Inferior parietal cortex (tissue), 1 donor: Measurements from ENCODE around the gene BRIP1.
"Not testable (repeated sequence)": the region's sequence is repeated elsewhere in the genome, so short reads cannot be mapped to it uniquely, and the experiment has no call there.

Source experiments
- DNase-seq: peaks from one replicate; pipeline ENCODE4 v3.0.0-alpha.2; 2016; ENCODE audit errors: extremely low spot score

The BRIP1 gene

DNA sequence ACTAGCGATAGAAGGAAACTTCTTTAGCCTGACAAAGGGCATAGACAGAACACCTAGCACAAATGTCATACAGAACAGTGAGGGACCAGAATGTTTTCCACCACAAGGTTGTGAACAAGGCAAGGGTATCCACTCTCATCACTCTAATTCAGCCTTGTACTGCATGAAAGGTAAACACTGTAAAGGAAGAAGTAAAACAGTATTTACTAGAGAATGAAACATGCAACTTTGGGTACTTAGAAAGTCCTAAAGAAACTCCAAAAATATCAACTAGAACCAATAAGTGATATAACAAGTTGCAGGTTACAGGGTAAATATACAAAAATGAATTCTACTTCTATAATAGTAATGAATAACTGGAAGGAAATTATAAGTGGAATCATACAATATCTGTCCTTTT, 32.2 kb downstream of the BRIP1 start:
- DNase-seq, result no peak

DNA sequence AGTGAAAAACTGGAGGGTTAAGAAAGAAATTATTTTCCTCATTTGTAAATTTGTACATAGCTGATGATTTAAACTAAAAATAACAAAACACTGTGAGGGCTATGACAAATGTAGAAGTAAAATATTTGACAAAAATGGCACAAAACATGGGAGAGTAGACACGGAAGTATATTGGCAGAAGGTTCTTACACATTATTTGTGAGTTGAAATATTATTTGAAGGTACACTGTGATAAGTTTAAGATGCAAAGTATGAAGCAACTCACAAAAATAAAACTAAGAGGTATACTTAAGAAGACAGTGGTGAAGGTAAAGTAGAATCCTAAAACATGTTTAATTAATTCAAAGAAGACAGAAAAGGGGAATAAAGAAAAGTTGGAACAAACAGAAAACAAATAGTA, 34.6 kb downstream of the BRIP1 start:
- no peak for DNase-seq

DNA sequence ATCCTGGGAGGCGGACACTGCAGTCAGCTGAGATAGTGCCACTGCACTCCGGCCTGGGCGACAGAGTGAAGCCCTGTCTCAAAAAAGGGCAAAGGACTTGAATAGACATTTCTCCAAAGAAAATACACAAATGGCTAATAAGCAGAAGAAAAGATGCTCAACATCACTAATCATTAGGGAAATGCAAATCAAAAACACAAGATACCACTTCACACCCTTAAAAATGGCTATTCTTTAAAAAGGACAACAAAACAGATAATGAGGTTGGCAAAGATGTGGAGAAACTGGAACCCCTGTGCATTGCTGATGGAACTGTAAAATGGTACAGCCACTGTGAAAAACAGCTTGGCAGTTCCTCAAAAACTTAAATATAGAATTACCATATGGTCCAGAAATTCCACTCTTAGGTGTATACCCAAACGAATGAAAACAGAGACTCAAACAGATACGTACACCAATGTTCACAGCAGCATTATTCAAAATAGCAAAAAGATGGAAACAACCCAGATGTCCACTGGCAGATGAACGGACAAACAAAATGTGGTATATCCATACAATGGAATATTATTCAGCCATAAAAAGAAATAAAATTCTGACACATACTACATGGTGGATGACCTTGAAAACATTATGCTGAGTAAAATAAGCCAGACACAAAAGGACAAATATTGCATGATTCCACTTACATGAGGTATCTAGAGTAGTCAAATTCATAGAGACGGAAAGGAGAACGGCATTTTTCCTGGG, 35.5 kb downstream of the BRIP1 start:
- DNase-seq, result no peak

DNA sequence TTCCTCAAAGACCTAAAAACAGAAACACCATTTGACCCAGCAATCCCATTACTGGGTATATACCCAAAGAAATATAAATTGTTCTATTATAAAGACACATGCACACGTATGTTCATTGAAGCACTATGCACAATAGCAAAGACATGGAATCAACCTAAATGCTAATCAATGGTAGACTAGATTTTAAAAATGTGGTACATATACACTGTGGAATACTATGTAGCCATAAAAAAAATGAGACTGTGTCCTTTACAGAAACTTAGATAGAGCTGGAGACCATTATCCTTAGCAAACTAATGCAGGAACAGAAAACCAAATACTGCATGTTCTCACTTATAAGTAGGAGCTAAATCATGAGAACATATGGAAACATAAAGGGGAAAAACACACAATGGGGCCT, 36.5 kb downstream of the BRIP1 start:
- DNase-seq, result not testable (repeated sequence)

DNA sequence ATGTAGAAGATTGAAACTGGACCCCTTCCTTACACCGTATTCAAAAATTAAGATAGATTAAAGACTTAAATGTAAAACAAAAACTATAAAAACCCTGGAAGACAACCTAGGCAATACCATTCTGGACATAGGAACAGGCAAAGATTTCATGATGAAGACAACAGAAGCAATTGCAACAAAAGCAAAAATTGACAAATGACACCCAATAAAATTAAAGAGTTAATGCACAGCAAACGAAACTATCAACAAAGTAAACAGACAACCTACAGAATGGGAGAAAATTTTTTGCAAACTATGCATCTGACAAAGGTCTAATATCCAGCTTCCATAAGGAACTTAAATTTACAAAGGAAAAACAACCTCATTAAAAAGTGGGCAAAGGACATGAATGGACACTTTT, 37.1 kb downstream of the BRIP1 start:
- not testable (repeated sequence) for DNase-seq

DNA sequence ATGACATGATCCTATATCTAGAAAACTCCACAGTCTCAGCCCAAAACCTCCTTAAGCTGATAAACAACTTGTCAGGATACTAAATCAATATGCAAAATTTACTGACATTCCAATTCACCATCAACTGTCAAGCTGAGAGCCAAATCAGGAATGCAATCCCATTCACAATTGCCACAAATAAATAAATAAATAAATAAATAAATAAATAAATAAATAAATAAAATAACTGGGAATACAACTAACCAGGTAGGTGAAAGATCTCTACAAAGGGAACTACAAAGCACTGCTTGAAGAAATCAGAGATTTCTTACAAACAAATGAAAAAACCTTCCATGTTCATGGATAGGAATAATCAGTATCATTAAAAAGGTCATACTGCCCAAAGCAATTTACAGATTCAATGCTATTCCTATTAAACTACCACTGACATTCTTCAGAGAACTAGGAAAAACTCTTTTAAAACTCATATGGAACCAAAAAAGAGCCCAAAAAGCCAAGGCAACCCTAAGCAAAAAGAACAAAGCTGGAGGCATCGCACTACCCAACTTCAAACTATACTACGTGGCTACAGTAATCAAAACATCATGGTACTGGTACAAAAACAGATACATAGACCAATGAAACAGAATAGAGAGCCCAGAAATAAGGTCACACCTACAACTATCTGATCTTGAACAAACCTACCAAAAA, 37.7 kb downstream of the BRIP1 start:
- no peak for DNase-seq

DNA sequence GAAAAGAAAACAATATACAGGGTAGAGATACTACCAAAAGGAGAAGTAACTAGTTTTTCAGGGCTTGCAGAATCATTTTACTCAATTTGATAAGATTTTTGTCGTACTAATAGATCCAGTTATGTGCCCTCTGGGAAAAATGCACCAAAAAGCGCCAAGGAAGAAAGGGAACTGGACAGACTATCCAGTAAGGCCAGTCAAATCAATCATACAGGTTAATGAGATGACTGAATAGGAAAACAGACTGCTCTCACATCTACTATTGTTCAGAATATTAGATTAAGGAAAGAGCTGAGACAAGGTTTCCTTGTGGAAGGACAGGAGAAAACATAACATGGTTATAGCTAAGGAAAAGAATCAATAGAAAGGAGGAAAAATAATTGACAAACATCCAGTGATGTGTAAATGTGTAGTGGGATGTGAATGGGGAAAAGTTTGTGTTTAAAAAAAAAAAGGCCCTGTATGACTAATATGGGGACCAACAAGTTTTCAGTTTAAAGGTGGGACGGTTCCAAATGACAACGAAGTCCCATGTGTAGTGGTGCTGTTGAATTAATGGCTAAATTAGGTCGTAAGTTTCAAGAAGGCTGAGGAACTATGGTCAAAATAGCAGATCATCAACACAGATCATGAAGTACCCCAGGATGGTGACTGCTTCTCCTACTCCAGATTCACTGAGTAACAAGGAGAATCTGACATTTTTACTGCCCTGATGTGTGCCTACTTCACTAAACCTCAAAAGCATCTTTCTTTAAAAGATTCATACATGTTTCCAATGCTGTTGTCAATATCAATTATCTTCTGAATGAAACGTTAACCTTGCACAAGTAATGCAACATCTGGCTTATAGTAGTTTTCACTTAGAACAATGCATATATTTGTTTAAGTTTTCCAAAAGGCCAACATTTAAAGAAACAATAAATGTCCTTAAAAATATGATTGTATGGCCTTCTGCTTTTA, 40.7 kb downstream of the BRIP1 start:
- DNase-seq, result no peak

DNA sequence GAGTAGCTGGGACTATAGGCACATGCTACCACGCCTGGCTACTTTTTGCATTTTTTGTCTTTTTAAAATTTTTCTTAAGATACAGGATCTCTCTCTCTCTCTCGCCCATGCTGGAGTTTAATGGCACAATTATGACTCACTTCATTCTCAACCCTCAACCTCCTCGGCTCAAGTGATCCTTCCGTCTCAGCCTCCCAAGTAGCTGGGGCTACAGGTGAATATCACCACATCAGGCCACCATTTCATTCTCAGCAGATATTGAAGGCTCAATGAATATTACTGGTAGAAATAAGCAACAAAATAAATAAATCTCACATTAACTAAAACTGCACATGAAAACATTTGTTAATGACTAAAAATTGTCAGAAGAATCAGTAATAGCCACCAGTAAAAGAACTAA, 41.7 kb downstream of the BRIP1 start:
- no peak for DNase-seq

DNA sequence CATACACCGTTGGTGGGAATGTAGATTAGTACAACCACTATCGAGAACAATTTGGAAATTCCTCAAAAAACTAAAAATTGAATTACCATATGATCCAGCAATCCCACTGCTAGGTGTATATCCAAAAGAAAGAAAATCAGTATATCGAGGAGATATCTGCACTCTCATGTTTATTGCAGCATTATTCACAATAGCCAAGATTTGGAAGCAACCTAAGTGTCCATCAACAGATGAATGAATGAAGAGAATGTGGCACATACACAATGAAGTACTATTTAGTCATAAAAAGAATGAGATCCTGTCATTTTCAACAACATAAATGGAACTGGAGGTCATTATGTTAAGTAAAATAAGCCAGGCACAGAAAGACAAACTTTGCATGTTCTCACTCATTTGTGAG, 44.1 kb downstream of the BRIP1 start:
- not testable (repeated sequence) for DNase-seq

DNA sequence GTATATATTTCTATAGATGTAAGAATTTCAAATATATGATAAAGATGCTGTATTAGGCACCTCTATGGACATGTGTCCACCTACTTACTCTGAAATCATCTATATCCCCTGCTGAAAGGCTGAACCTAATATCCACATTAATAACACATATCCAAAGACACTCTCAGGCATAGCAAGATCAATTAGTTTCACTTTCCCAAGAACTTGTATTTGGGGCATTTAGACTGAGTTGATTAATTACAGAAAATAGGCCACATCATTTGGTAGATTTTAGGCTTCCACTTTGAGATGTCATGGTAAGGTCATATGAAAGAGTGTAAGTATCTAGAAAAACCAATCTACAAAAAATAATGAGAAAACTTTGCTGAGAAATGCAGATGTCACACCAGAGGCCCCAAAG, 45.1 kb downstream of the BRIP1 start:
- no peak for DNase-seq

DNA sequence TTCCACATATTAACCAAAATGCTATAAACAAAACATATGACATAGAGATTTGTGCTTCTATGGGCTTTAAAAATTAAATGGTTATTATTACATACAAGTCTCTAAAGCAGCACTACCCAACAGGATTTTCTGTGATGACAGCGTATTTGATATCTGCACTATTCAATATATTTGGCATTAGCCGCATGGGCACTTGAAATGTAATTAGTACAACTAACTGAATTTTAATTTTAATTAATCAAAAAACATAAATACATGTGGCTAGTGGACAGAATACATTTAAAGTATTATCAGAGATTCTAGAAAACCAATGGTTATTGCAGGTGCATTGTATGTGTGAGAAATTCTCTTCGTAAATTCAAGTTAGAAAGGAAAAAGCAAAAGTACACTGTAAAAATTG, 45.9 kb downstream of the BRIP1 start:
- no peak for DNase-seq

DNA sequence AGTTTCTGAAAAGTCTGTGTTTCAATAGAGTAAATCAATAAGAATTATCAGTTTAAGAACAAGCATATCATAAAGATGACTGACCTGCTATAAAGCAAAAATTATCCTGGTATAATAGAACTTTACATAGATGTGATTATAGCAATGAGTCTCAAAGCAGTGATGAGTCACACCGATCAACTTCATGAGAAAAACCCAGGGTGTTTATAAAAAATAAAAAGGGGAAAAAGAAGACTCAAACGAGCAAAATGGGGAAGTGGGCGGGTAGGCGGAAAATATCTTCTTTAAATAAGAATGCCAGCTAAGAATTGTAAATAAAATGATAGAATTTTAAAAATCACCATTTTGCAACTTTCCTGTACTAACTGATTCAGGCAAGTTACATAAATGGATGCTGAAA, 46.8 kb downstream of the BRIP1 start:
- DNase-seq, result no peak

DNA sequence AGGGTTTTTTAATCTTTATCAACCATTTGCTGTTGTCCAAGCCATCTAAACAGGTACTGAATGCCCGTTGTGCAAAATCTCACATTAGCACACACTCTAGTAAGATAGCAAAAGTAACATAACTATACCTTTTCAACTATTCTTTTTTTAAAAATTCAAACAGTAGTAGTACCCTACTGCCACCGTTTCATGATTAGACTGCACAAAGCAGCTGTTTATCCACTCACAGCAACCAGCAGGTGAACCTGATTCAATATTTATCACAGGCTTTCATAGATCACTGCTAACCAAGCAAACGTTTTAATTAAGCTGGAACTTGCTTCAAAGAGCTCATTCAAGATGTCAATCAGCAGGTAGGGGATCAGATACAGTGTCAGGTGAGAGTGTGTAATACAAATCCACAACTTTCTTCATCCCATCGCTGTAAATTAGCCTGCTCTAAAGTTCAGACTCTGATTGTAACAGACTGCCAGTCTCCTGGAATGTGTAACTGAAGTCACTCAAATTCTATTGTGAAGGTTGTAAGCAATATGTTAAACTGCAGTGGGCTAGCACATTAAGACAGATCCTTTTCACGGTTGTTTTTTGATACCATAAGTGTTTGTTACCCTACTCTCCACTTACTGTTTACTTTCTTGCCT, 47.3 kb downstream of the BRIP1 start:
- DNase-seq, result no peak

DNA sequence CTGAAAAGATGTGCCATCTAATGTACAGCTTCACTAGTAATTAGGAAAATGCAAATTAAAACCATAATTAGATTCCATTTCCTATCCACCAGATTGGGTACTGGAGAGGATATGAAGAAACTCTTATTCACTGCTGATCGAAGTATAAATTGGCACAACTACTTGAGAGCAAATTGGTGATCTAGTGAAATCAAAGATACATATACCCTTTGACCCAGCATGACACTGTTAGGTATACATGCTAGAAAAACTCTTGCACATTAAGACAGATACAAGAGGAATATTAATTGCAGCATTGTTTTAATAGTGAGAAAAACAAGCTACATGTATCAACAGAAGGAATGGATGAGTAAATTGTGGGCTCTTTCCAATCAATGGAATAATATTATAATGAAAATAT, 48.8 kb downstream of the BRIP1 start:
- no peak for DNase-seq

DNA sequence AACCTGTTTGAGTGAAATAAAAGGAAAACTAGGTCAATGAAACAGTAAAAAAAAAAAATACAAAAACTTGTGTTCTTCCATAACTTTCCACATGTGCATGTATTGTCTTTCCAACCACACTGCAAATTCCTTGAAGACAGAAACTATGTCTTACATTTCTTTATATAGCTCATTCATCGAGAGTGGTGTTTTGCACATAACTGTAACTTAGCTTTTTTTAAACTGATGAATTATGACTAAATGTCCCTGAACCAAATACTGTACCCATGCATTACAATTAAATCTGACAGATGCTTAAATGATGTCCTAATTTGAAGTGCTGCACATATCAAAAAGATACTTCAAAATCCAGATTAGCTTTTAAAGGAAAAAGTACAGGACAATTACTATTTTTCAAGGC, 50.1 kb downstream of the BRIP1 start:
- DNase-seq, result no peak

DNA sequence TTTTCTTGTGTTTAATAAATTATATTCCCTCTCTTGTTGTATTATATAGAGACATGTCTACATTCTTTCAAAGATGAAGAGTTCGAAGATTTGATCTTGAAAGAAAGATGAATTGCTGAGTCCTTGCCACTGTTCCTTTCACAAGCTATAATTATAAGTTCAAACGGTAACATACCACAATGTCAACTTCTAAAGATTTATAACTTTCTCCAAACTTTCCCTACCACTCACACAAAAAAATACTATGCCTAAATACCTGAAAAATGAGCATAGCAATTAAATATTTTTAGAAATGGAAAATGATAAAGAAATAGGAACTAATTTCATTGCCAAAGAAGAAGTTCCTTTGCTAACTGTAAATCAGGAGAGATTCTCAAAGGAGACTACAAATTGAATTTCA, 50.6 kb downstream of the BRIP1 start:
- DNase-seq, result no peak

DNA sequence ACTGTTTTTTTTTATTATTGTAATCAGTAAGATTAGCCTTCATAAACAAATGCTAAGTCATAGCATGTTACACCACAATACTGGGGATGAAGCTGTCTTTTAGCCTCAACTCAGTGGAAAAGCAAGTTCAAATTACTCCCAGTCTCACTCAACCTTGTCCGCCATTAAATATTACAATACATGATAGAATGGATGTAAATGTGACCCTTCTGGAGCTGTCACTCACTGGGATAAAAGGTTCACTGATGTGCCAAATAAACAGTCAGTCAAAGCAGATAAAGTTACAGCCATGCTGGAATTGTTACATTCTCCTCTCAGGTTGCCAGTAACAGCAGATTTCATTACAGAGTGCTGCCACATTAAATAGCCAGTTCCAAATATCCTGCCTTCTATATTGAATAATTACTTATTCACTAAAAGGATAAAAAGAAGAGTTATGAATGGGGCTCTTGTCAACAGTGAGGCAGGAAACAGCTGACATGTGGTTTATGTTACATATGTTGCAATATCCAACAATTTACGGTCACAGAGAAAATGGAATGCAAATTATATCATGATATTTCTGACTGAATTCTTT, 53.4 kb downstream of the BRIP1 start:
- no peak for DNase-seq

DNA sequence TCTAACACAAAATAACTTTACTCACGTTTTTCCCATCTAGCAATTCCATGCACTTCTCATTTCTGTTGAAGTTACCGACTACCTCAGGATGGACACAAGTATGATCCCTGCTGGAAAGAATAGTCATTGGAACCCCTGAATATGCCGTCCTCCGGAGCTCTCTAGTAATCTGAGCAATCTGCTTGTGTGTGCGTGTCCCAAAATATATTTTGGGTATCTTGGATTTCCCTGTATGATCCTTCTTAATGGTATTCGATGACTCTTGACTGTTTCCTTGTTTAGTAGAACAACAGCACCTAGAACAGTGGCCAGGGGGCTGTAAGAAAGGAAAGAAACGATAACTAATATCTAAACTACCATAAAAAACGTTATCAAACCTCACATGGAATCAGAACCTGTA, 54.9 kb downstream of the BRIP1 start:
- DNase-seq, result no peak

DNA sequence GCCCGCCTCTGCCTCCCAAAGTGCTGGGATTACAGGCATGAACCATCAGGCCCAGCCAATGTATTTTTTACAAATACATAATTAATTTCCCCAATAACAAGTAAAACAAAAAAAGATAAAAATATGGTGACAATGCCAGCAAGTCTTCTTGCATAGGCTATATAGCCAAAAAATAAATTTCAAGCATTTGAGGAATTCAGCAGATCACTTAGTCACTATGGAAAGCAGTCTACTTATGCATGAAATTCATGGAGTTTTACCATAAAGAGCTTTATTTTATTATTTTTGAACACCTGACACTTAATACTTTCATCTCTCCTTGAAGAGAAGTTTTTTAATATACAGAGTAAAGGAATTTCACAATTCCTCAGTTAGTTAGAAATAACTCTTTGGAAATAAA, 56.4 kb downstream of the BRIP1 start:
- DNase-seq, result no peak

DNA sequence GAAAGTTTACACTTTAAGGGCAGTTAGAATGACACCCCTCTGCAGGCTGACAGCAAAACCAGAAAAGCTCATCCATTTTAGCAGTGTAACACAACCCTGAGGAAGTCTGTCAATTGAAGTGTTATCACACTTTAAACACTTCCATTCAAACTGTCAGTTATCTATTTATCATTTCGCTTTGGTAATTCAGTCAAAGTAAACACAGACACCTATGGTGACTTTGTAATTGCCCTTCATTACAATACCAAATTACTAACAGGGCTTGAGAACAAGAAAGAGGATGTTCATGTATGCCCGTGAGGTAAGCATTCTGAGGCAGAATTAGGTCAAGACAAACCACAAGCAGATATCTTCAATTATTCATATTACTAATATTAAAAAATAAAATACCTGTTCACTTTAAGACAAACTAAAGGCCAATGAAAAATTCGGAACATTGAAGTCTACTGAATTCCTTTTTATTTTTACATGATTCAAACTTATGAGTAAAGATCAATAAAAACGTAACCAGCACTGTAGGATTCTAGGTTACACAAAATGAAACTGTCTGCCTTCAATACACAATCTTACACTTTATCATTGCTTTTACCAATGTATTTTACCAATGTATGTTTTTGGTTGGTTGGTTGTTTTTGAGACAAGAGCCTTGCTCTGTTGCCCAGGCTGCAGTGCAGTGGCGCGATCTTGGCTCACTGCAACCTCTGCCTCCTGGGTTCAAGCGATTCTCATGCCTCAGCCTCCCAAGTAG, 57.1 kb downstream of the BRIP1 start:
- no peak for DNase-seq

DNA sequence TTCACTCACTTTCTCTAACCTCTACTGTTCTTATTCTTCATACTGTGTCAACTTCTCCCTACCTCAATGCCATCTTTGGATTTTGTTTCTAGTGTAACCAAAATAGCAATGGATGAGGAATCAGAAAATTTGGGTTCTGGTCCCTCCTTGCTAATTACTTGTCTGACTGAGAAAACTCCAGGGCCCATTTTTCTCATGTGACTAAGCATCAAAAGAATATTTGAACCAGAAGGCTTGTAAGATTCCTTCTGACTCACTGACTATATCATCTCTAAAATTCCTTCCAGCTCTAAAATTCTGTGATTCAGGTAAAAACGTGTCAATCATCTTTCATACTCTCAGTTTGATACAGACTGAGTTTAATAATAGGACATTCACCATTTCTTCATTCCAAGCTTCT, 57.9 kb downstream of the BRIP1 start:
- no peak for DNase-seq
